GM12878 (cell line): Measurements from ENCODE around the gene GRIK4. TPM values are rescaled to one million over a fixed set of nuclear protein-coding genes. Genes with fewer than 3 reads are reported as not detected.
A peak's percentile ranks its signal among the peaks of the same experiment; 100 is the strongest.

ENCODE experiments used
- ATAC-seq: fragments of 200-7000 bp; cut with Tn5 transposase; 3 replicates; pipeline ENCODE4 v1.9.1; 2020; ENCODE audit warnings: mild to moderate bottlenecking, moderate library complexity
- BruUV-seq: library from RNA; stranded (reverse); fragments of 400-500 nt; replicated peaks from 2 replicates; lab custom pipeline; 2021; lab: Mats Ljungman, UMichigan
- CTCF ChIA-PET: fragments of 300-600 bp; sonication (Branson Sonifier 250); formaldehyde crosslinking; extraction: SDS; loops from one replicate; lab custom pipeline; 2021; ENCODE audit warnings: inconsistent platforms; lab: Yijun Ruan, JAX
- POLR2A ChIA-PET: fragments of 350-600 bp; formaldehyde crosslinking; extraction: SDS; loops from one replicate; lab custom pipeline; 2021; ENCODE audit warnings: inconsistent platforms; lab: Charles Lee
- RAD21 ChIA-PET: fragments of 300-600 bp; sonication (Branson Sonifier 250); formaldehyde crosslinking; loops from one replicate; lab custom pipeline; 2023; ENCODE audit warnings: antibody characterized with exemption; ENCODE audit not compliant: unreplicated experiment; lab: Charles Lee
- SMC1A ChIA-PET: fragments of 300-600 bp; sonication (Branson Sonifier 250); formaldehyde crosslinking; loops from one replicate; lab custom pipeline; 2023; ENCODE audit not compliant: unreplicated experiment, uncharacterized antibody; lab: Charles Lee
- DNase-seq: peaks from one replicate; pipeline ENCODE4 v3.0.0-alpha.2; 2011; ENCODE audit warnings: low read depth, low spot score
- FAIRE-seq: peaks from 3 replicates; lab custom pipeline; 2011; peaks lifted over from hg19 to GRCh38; lab: Jason Lieb, UNC
- H2AFZ ChIP-seq: 2 replicates; pipeline ENCODE4 v1.6.0; 2011; ENCODE audit warnings: low read depth, low read length, control low read depth; ENCODE audit not compliant: control insufficient read depth
- H3K27ac ChIP-seq: 2 replicates; pipeline ENCODE4 v1.5.1; 2011; ENCODE audit warnings: control low read depth; ENCODE audit not compliant: control insufficient read depth, insufficient read depth
- H3K27me3 ChIP-seq, 2 experiments: replicated peaks in 1 of 2; 2 replicates each; pipeline versions ENCODE4 v1.6.0 to v1.6.1; 2011; ENCODE audit warnings: low read length in 1 of 2; ENCODE audit not compliant: control insufficient read depth in 2 of 2, insufficient read depth in 2 of 2
- H3K36me3 ChIP-seq, 2 experiments: 2 replicates each; pipeline ENCODE4 v1.5.1; 2011; ENCODE audit warnings: low read length in 1 of 2; ENCODE audit not compliant: control insufficient read depth in 2 of 2, insufficient read depth in 2 of 2
- H3K4me1 ChIP-seq: 2 replicates; pipeline ENCODE4 v1.6.1; 2011; ENCODE audit warnings: mild to moderate bottlenecking, low read length, moderate library complexity, mixed read lengths; ENCODE audit not compliant: control insufficient read depth, insufficient read depth
- H3K4me2 ChIP-seq: 2 replicates; pipeline ENCODE4 v1.6.0; 2011; ENCODE audit warnings: control low read depth; ENCODE audit not compliant: control insufficient read depth, insufficient read depth
- H3K4me3 ChIP-seq: fragments of 200-600 bp; sonication (generic); 2 replicates; pipeline ENCODE4 v1.5.1; 2016
- H3K79me2 ChIP-seq: 2 replicates; pipeline ENCODE4 v1.6.0; 2011; ENCODE audit warnings: low read length; ENCODE audit not compliant: control insufficient read depth, insufficient read depth
- H3K9ac ChIP-seq: 2 replicates; pipeline ENCODE4 v1.8.0; 2011; ENCODE audit warnings: low read length, control low read depth, mixed read lengths; ENCODE audit not compliant: control insufficient read depth, insufficient read depth
- H3K9me3 ChIP-seq: replicated peaks from 3 replicates; pipeline ENCODE4 v1.5.1; 2011; ENCODE audit warnings: mild to moderate bottlenecking, low read length; ENCODE audit not compliant: control insufficient read depth, insufficient read depth
- H4K20me1 ChIP-seq: 2 replicates; pipeline ENCODE4 v1.6.0; 2011; ENCODE audit not compliant: control insufficient read depth, insufficient read depth
- BACH1 ChIP-seq: fragments of 450-650 bp; IDR thresholded peaks from 2 replicates; pipeline ENCODE4 v1.6.1; 2017; ENCODE audit warnings: mild to moderate bottlenecking, borderline replicate concordance
- DPF2 ChIP-seq: fragments of 450-650 bp; IDR thresholded peaks from 2 replicates; pipeline ENCODE4 v1.6.1; 2017; ENCODE audit warnings: mild to moderate bottlenecking
- EZH2 ChIP-seq: IDR thresholded peaks from 2 replicates; pipeline ENCODE4 v1.6.1; 2012; ENCODE audit warnings: low read depth, mild to moderate bottlenecking, control low read depth, inconsistent platforms, low read length, borderline replicate concordance; ENCODE audit not compliant: control insufficient read depth
- GATAD2B ChIP-seq: fragments of 450-650 bp; conservative IDR thresholded peaks from 2 replicates; pipeline ENCODE4 v1.6.1; 2017; ENCODE audit warnings: low read depth, mild to moderate bottlenecking, moderate library complexity
- HCFC1 ChIP-seq: fragments of 150-350 bp; IDR thresholded peaks from 2 replicates; pipeline ENCODE4 v1.6.1; 2014; ENCODE audit warnings: low read length
- HDAC2 ChIP-seq: fragments of 200-600 bp; sonication (generic); IDR thresholded peaks from 2 replicates; pipeline ENCODE4 v1.6.1; 2017
- JUNB ChIP-seq: IDR thresholded peaks from 2 replicates; pipeline ENCODE4 v1.6.1; 2016; ENCODE audit warnings: antibody characterized with exemption, mild to moderate bottlenecking
- MYC ChIP-seq: IDR thresholded peaks from 2 replicates; pipeline ENCODE4 v1.6.1; 2011; ENCODE audit warnings: mild to moderate bottlenecking, low read length, moderate library complexity, inconsistent platforms; ENCODE audit not compliant: insufficient read depth, insufficient replicate concordance, insufficient read length, severe bottlenecking
- NR2F1 ChIP-seq: fragments of 450-650 bp; conservative IDR thresholded peaks from 2 replicates; pipeline ENCODE4 v1.6.1; 2017; ENCODE audit warnings: mild to moderate bottlenecking
- RBBP5 ChIP-seq: fragments of 200-600 bp; sonication (generic); conservative IDR thresholded peaks from 2 replicates; pipeline ENCODE4 v1.6.1; 2016
- SIN3A ChIP-seq: IDR thresholded peaks from 2 replicates; pipeline ENCODE4 v1.6.1; 2012; ENCODE audit warnings: low read depth, low read length, improper control_type of control experiment
- SPI1 ChIP-seq: IDR thresholded peaks from 2 replicates; pipeline ENCODE4 v1.6.1; 2011; ENCODE audit warnings: low read depth, mild to moderate bottlenecking, low read length, moderate library complexity, borderline replicate concordance; ENCODE audit not compliant: insufficient read depth
- ZBED1 ChIP-seq: IDR thresholded peaks from 2 replicates; pipeline ENCODE4 v1.6.1; 2016; ENCODE audit warnings: borderline replicate concordance
- ZBTB40 ChIP-seq: fragments of 450-650 bp; IDR thresholded peaks from 2 replicates; pipeline ENCODE4 v1.6.1; 2016; ENCODE audit warnings: mild to moderate bottlenecking, moderate library complexity, borderline replicate concordance
- ZNF384 ChIP-seq: IDR thresholded peaks from 2 replicates; pipeline ENCODE4 v1.6.1; 2012; ENCODE audit warnings: low read depth, mild to moderate bottlenecking, low read length, improper control_type of control experiment, borderline replicate concordance
- ZNF592 ChIP-seq: fragments of 450-650 bp; IDR thresholded peaks from 2 replicates; pipeline ENCODE4 v1.6.1; 2017; ENCODE audit warnings: mild to moderate bottlenecking, moderate library complexity
- ZNF622 ChIP-seq: fragments of 450-650 bp; IDR thresholded peaks from 2 replicates; pipeline ENCODE4 v1.6.1; 2017; ENCODE audit warnings: mild to moderate bottlenecking, inconsistent platforms
- WGBS: methylation state at CpG from one replicate; pipeline ENCODE4 v1.1.6; 2016; ENCODE audit warnings: low lambda C conversion rate; ENCODE audit not compliant: insufficient replicate concordance, insufficient coverage; ENCODE audit errors: missing lambda C conversion rate; 5-methylcytosine and 5-hydroxymethylcytosine counted together
- in situ Hi-C: fragments of 300-500 bp; cut with MboI; formaldehyde crosslinking; loops from 9 replicates; pipeline ENCODE4 v1.14.3; 2018; ENCODE audit warnings: mixed read lengths
- intact Hi-C: fragments of 100-400 bp; cut with micrococcal nuclease; formaldehyde crosslinking; loops from one replicate; pipeline ENCODE4 v1.14.2; 2022; ENCODE audit not compliant: unreplicated experiment
- polyA plus RNA-seq, 11 experiments: library from polyadenylated mRNA; depleted of rRNA in 4 of 11; unstranded in 6 of 11; stranded (reverse) in 5 of 11; fragments of >200 nt; fragmentation: Nextera tagmentation in 4 of 11; fragmentation: Illumina TruSeq in 1 of 11; extraction: Ambion mirVana in 4 of 11; extraction: Trizol in 1 of 11; gene quantifications; 1 replicate in 1 of 11; 2 replicates in 10 of 11; pipeline versions ENCODE4 v1.2.1 to v1.2.3, GENCODE V29; 2011 to 2016; ENCODE audit warnings: inconsistent platforms in 2 of 11, missing spikeins in 2 of 11, low read depth in 1 of 11
- total RNA-seq, 4 experiments: library from RNA; depleted of rRNA in 3 of 4; stranded (reverse); fragments of >200 nt in 3 of 4; fragmentation: Illumina TruSeq in 1 of 4; extraction: Trizol in 1 of 4; gene quantifications; 2 replicates each; pipeline versions ENCODE4 v1.2.1 to v1.2.3, GENCODE V29; 2013 to 2021

Gene GRIK4
- total and polyA plus RNA-seq, 10 of the 15 experiments (the other 5 are each of a cell fraction or from before 2014, with no cell fraction given): 0.33 to 3.6 (median 0.72) TPM

GRCh38 chr11:120834686-120835210 is 323.2 kb downstream of the GRIK4 start:
- TF ChIP-seq BACH1: no peak
- TF ChIP-seq RBBP5: no peak
- no peak for TF ChIP-seq EZH2
- TF ChIP-seq ZBED1: no peak
- TF ChIP-seq SIN3A: no peak
- TF ChIP-seq HCFC1: no peak
- TF ChIP-seq NR2F1: no peak
- no peak for TF ChIP-seq DPF2
- no peak for TF ChIP-seq GATAD2B
- no peak for TF ChIP-seq ZBTB40
- no peak for TF ChIP-seq SPI1
- TF ChIP-seq ZNF622: no peak
- no peak for TF ChIP-seq HDAC2
- no peak for TF ChIP-seq ZNF592
- no peak for TF ChIP-seq JUNB
- no peak for TF ChIP-seq MYC
- no peak for TF ChIP-seq ZNF384
- Histone ChIP-seq H3K27ac (no peak overlapping the region), H3K4me2 (no peak overlapping the region), H4K20me1 (no peaks in the 10 kb centered on the region), H3K9me3 (no peaks in the 10 kb centered on the region), H2AFZ (no peak overlapping the region), H3K4me1 (peaks cover 18% of the 10 kb centered on the region), H3K9ac (no peak overlapping the region), H3K27me3 (no peaks in the 10 kb centered on the region), H3K79me2 (no peaks in the 10 kb centered on the region), H3K36me3 (no peaks in the 10 kb centered on the region), H3K4me3 (no peak overlapping the region)
- BruUV-seq: no TSS peak
- intact Hi-C loops (loop anchor here (10.0 kb wide), 1 partner anchor 90 kb away; no protein-coding TSS in a partner anchor), in situ Hi-C loops (no loop called here)
- RAD21 ChIA-PET: interaction anchor here (0.6 to 1.0 kb wide), 2 partner anchors 120 to 1508 kb away, joined by 3 read pairs; no protein-coding TSS in a partner anchor
- CTCF ChIA-PET: interaction anchor here (0.6 to 1.2 kb wide), 4 partner anchors 9 to 360 kb away, joined by 3 to 4 read pairs (median 3); no protein-coding TSS in a partner anchor
- no peak for FAIRE-seq
- 68% methylated on average over 13 of the region's 13 CpGs for WGBS
- no peak for DNase-seq
- POLR2A ChIA-PET: no interaction called here
- SMC1A ChIA-PET: interaction anchor here (1.3 kb wide), 1 partner anchor 92 kb away, joined by 4 read pairs; no protein-coding TSS in a partner anchor
- ATAC-seq: peak; percentile 28
